ENCODE data around the gene RASAL1.

The RASAL1 gene

DNA sequence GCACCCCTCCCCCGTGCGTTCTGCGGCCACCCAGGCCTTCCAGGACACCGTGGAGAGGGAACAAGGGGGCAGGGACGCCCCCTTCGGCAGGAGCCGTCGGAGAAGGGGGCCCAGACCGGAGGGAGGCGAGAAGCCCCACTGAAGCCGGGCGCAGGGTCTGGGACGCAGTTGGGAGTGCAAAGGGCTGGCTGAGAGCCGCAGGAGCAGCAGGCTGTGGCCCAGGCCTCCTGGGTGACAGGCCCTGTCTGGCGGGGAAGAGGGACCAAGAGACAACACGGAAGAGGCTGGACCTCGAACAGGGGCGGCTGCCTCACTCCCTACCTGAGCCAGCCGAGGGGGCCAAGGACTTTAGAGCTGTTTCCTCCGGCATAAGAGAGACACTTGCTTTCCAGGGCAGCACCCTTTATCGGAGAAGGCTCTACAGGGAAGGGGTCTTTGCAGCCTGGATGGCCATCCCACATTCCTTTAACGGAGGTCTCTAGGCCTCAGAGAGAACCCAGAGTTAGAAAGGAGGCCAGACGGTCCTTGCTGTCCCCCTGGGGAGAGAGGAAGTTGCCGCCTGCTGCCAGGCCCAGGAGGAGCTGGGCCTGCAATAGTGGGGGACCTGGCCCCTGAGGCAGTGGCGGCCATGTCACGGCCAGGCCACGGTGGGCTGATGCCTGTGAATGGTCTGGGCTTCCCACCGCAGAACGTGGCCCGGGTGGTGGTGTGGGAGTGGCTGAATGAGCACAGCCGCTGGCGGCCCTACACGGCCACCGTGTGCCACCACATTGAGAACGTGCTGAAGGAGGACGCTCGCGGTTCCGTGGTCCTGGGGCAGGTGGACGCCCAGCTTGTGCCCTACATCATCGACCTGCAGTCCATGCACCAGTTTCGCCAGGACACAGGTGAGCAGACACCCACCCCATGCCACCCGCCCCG, 77.7 kb downstream of the RASAL1 start:
- no peak for FAIRE-seq
- DNase-seq (ENCODE audit: insufficient read length, low spot score) = no peak
- no peak for TF ChIP-seq POLR2A (IDR thresholded peaks at IDR 0.05; ENCODE audit: low read depth, low read length)

DNA sequence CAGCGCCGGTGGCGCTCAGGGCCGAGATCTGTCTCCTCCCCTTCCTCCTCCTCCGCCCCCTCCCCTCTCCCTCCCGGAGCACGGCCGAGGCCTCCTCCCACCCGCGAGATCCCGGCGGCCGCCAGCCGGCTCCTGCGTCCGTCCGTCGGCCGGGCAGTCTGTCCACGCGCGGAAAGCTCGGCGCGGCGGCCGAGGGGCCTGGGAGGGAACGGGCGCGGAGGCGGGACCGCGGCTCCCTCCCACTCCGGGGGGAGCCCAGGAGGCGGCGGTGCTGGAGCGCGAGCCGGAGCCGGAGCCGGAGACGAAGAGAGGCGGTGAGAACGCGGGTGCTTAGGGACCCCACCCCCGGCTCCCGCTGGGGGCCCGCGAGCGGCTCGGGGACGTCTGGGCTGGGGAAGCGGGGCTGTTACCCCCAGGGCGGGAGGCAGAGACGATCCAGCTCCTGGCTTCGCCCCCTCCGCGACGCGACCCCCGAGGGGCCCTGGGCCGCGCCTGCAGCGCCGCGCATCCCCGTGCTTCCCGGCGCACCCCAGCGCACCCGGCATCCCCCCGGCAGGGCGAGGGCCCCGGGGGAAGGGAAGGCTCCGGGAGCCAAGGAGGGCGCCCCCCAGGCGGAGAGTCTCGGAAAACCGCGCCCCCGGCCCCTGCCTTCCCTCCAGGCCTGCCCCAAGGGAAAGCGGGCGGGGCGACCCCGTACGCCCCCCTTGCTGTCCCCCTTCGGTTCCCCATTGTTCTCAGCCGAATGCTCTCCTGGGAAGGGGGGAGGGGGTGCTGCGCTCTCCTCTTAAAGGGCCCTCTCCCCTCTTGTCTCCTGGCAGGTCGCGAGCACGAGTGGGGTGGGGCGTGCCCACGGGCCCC, 78.7 kb downstream of the RASAL1 start, which contains the start of gene DTX1:
Gene DTX1 (plus strand): TSS at position 100 of the 858 bp plus-strand sequence. CDS start 1,463 bp downstream, outside the sequence.
- DNase-seq (ENCODE audit: insufficient read length, low spot score) (no peak), FAIRE-seq (no peak)
- TF ChIP-seq POLR2A (IDR thresholded peaks at IDR 0.05; ENCODE audit: low read depth, low read length) = no peak

DNA sequence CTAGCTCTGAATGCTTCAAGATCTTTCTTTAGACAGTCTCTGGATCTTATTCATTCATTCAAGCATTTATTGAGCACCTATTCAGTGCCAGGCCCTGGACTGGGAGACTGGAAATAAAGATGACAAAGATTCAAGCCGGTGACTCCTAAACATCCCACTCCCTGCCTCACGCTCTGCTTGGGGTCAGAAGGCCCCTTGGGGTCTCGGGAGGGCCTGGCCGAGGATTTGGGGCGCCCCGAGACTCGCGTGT, 79.3 kb downstream of the RASAL1 start:
- TF ChIP-seq POLR2A (IDR thresholded peaks at IDR 0.05; ENCODE audit: low read depth, low read length) = no peak
- no peak for DNase-seq (ENCODE audit: insufficient read length, low spot score)
- no peak for FAIRE-seq

GRCh38 chr12:113055594-113056380, 79.8 kb downstream of the RASAL1 start:
- no peak for TF ChIP-seq POLR2A (IDR thresholded peaks at IDR 0.05; ENCODE audit: low read depth, low read length)
- no peak for FAIRE-seq

DNA sequence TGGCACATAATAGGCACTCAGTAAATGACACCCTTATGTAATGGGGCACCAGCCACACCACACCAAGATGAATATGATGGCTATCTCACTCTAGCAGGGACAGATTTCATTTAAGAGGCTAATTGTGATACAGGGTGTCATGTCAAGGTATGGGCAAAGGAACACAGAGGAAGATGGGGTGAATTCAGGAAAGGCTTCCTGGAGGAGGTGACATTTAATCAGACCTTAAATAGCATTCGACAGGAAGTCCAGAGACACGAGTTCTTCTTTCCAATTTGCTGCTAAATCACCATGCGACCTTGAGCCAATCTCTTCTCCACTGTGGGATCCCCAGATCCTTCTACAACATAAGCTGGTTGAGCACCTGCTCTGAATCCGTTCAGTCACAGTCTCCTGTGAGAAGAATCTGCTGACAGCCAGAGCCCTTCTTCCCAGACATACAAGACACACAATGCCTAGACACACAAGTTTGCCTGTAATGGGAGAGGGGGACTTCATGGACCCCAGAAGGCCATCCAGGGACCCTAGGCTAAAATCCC, 80.5 kb downstream of the RASAL1 start:
- TF ChIP-seq POLR2A (IDR thresholded peaks at IDR 0.05; ENCODE audit: low read depth, low read length) = no peak
- DNase-seq (ENCODE audit: insufficient read length, low spot score) = no peak
- FAIRE-seq = no peak

More at GRCh38 chr12:113055594-113056380, 79.8 kb downstream of the RASAL1 start:
- no peak for DNase-seq (ENCODE audit: insufficient read length, low spot score)

DNA sequence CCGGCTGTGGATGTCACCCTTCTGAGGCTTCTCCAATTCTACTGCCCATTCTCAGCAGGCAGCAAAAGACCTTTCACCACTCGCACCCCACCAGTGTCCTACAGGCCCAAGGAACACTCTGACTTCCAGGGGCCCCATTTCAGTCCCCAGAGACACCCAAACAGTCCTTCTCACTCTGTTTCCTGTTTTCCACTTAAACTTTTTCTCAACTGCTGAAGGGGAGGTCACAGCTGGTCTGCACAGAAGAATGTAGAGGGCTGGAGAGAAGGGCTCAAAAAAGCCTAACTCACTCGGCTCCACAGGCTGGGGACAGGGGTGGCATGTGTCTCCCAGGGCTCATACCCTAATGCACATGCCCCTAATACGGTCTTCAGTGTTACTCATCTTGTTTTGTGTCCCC, 83.2 kb downstream of the RASAL1 start:
- FAIRE-seq = no peak
- DNase-seq (ENCODE audit: insufficient read length, low spot score) = no peak
- TF ChIP-seq POLR2A (IDR thresholded peaks at IDR 0.05; ENCODE audit: low read depth, low read length) = no peak

DNA sequence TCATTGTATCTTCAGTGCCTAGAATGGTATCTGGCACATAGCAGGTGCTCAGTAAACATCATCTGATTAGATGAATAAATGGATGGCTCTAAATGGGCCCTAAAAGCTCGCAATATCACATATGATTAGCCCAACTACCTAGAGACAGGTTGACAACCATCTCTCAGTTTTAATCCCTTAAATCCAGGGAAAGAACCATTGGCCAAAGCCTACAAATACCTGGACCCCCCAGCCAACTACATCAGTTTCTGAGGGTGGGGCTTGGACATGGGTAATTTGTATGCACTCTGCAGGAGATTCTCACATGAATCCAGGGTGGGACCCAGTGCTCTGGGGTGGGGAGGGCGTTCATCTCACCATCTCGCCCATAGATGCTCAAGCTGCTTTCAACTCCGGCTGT, 83.8 kb downstream of the RASAL1 start:
- TF ChIP-seq POLR2A (IDR thresholded peaks at IDR 0.05; ENCODE audit: low read depth, low read length) = no peak
- FAIRE-seq (no peak), DNase-seq (ENCODE audit: insufficient read length, low spot score) (no peak)

DNA sequence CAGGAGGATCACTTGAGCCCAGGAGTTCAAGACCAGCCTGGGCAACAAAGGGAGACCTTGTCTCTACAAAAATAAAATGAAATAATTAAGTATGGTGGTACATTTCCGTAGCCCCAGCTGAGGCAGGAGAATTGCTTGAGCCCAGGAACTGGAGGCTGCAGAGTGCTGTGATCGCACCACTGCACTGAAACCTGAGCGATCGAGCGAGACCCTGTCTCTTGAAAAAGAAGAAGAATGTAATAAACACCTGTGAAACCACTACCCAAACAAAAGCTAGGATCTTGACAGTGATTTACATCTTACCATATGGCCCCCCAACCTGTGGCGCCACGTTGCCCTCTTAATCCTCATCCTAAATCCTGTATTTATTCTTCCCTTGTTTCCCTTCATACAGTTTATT, 84.8 kb downstream of the RASAL1 start:
- no peak for DNase-seq (ENCODE audit: insufficient read length, low spot score)
- no peak for TF ChIP-seq POLR2A (IDR thresholded peaks at IDR 0.05; ENCODE audit: low read depth, low read length)
- FAIRE-seq = no peak

GRCh38 chr12:113049976-113050742, 85.4 kb downstream of the RASAL1 start:
- FAIRE-seq (no peak), DNase-seq (ENCODE audit: insufficient read length, low spot score) (no peak)
- TF ChIP-seq POLR2A (IDR thresholded peaks at IDR 0.05; ENCODE audit: low read depth, low read length) = no peak
